DMS 273 (cell line): Measurements from ENCODE around the gene ITGB1.
"Not testable (repeated sequence)": the region's sequence is repeated elsewhere in the genome, so short reads cannot be mapped to it uniquely, and the experiment has no call there.

Experiments
- DNase-seq: peaks from one replicate; lab custom pipeline; 2025; ENCODE audit not compliant: unreplicated experiment; lab: John Stamatoyannopoulos, UW

Gene ITGB1

GRCh38 chr10:32939296-32940111 is 18.5 kb downstream of the ITGB1 start:
- no peak for DNase-seq

GRCh38 chr10:32938554-32939061 is 19.4 kb downstream of the ITGB1 start:
- DNase-seq: peak; percentile 65

GRCh38 chr10:32937911-32938424 is 20.1 kb downstream of the ITGB1 start:
- DNase-seq: no peak

- no peak for DNase-seq
Measured at GRCh38 chr10:32932225-32932729, 25.8 kb downstream of the ITGB1 start.

- DNase-seq: no peak
Measured at GRCh38 chr10:32931593-32931992, 26.4 kb downstream of the ITGB1 start.

GRCh38 chr10:32930036-32930435 is 28.0 kb downstream of the ITGB1 start:
- no peak for DNase-seq

- DNase-seq: no peak
Measured at GRCh38 chr10:32929634-32930033, 28.4 kb downstream of the ITGB1 start.

GRCh38 chr10:32927750-32928149 is 30.3 kb downstream of the ITGB1 start:
- no peak for DNase-seq

- no peak for DNase-seq
Measured at GRCh38 chr10:32923849-32924248, 34.2 kb downstream of the ITGB1 start.

- DNase-seq: no peak
Measured at GRCh38 chr10:32923134-32923533, 34.9 kb downstream of the ITGB1 start.

- DNase-seq: no peak
Measured at GRCh38 chr10:32922170-32922569, 35.9 kb downstream of the ITGB1 start.

GRCh38 chr10:32917817-32918216 is 40.2 kb downstream of the ITGB1 start:
- not testable (repeated sequence) for DNase-seq

- DNase-seq: no peak
Measured at GRCh38 chr10:32911285-32912016, 46.6 kb downstream of the ITGB1 start.

GRCh38 chr10:32909970-32910369 is 48.1 kb downstream of the ITGB1 start:
- DNase-seq: not testable (repeated sequence)

GRCh38 chr10:32909456-32909855 is 48.6 kb downstream of the ITGB1 start:
- peak; percentile 20 for DNase-seq

- DNase-seq: no peak
Measured at GRCh38 chr10:32906595-32906994, 51.4 kb downstream of the ITGB1 start.

- DNase-seq: no peak
Measured at GRCh38 chr10:32905466-32905865, 52.6 kb downstream of the ITGB1 start.

- DNase-seq: no peak
Measured at GRCh38 chr10:32901815-32902214, 56.2 kb downstream of the ITGB1 start.

- not testable (repeated sequence) for DNase-seq
Measured at GRCh38 chr10:32895200-32895968, 62.6 kb downstream of the ITGB1 start.

GRCh38 chr10:32893916-32894664 is 63.9 kb downstream of the ITGB1 start:
- DNase-seq: no peak
